CMK (cell line): ENCODE results near the gene FBXL13.

Experiments
- DNase-seq: peaks from one replicate; pipeline ENCODE4 v3.0.0-alpha.2; 2010; ENCODE audit warnings: low read depth

Gene FBXL13

GRCh38 chr7:102856036-102856435 is 218.6 kb downstream of the FBXL13 start:
- DNase-seq: no peak

GRCh38 chr7:102849538-102849937 is 225.1 kb downstream of the FBXL13 start:
- DNase-seq: no peak

DNA sequence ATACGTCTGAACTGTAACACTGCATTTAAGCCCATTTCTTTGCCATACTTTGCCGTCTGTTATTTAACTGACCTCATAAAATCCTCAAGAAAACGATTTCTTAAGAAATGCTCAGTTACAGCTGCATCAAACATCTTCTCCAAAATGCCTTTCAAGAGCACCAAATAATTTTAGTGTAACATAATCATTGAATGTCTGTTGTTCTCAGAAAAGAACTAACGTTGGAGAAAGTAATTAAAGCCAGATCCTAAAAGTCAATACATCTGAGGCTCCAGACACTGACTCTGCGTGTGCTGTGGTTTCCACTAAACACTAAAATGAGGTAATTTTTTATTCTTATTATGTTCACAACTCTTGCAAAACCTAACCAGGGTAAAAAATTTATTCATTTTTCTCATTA is 225.5 kb downstream of the FBXL13 start:
- no peak for DNase-seq

- DNase-seq: no peak
Observed at GRCh38 chr7:102845346-102845745, 229.2 kb downstream of the FBXL13 start.

DNA sequence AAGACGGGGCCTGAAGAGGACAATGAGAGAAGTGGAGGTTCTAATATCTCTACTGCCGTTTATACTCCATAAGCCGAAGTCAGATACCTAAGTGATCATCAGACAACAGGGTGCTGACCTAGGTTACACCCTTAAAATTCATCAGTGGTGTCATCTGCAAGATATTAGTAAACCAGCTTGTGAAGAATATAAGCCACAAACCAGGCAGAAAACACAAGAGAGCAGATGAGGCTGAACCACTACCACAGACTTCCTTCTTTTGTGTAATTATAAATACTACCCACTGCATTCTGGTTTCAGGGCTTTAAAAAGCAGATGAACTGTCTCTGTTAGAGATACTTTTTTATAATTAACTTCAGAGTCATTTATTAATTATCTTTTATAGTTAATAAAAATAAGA is 230.7 kb downstream of the FBXL13 start:
- no peak for DNase-seq

- DNase-seq: no peak
Observed at GRCh38 chr7:102842284-102842683, 232.3 kb downstream of the FBXL13 start.

DNA sequence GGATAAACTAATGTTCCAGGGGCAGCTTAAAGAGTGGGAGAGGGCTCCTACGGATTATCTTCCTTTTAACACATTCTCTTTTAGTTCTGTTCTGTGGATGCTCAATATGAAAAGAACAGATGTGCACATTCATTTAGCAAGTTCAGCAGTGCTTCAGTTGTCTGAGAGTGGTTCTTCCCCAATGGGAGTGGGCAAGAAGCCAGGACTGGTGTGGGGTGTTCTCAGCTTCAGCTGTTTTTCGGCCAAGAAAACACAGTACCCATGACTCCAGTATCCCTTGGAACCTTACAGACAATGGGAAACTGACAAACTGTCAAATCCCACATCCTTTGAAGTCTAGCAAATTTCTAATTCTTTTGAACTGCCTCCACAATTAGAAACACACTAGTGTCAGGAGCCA is 233.3 kb downstream of the FBXL13 start:
- no peak for DNase-seq

DNA sequence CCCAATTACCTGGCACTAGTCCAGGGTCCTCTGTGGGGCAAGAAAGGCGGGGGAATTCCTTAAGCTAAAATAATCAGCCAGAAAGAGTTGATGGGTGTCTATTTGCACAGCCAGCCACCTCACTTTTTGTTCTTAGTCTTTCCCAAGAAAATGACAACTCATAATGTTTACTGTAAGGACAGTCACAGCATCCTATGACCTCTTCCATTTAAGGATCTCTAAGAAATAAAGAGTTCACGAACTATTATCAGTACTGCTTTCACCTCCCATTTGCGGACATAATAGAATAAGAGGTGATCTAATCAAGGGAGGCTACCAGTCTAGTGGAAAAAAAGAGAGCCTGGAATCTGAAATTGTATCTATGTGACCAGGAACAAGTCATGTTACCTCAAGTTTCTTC is 234.2 kb downstream of the FBXL13 start:
- no peak for DNase-seq

GRCh38 chr7:102838572-102839101 is 236.0 kb downstream of the FBXL13 start:
- DNase-seq: peak; percentile 11

GRCh38 chr7:102837802-102838201 is 236.8 kb downstream of the FBXL13 start:
- DNase-seq: no peak

- DNase-seq: no peak
Observed at GRCh38 chr7:102836977-102837376, 237.6 kb downstream of the FBXL13 start.

DNA sequence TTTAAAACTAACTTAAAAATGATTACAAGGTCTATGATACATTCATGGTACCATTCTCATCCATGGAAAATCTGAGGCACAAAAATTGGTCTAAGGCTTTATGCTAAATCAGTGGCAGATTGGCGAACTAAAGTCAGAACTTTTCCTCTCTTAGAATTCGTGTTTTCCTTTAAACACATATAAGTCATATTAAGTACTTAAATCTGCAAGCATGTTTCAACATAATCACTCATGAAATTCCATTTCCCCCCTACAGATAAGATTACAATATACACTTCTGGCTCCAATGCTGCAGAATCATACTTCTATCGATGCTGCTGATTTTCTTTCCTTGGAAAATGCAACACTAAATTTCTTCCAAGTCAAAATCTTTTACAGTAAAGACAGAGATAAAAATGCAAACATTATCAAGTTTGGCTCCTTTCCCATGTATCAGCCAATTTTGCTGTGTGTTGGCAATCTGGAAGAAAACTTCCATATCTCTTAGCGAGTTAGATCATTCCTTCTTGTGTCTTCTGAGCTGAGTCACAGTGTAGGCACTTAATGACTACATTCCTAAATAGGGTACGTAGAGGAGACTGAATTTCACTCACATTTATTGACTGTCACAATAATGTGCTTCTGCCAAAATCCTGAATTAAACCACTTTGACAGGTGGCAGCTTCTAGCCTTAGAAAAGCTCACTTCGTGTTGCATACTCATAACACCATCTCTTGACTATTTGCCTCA is 238.2 kb downstream of the FBXL13 start:
- no peak for DNase-seq

DNA sequence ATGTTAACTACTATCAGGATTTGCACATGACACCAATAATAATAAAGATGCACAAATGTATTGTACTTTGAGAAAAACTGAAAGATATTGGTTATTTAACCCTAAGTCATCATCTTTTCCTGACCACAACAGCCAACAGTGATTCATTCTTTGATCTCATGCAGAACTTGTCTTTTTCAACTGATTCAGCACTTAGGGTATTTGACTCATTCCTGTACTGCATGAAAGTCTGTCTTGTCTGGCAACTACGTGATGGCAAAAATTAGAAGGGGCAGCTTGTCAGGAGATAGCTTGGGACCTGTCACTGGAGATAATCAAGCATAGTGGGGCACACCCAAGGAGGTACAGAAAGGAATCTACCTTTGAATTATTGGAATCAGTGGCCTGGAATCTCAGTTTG is 239.6 kb downstream of the FBXL13 start:
- no peak for DNase-seq

GRCh38 chr7:102834466-102834865 is 240.1 kb downstream of the FBXL13 start:
- DNase-seq: no peak

- DNase-seq: no peak
Observed at GRCh38 chr7:102833343-102833742, 241.3 kb downstream of the FBXL13 start.

DNA sequence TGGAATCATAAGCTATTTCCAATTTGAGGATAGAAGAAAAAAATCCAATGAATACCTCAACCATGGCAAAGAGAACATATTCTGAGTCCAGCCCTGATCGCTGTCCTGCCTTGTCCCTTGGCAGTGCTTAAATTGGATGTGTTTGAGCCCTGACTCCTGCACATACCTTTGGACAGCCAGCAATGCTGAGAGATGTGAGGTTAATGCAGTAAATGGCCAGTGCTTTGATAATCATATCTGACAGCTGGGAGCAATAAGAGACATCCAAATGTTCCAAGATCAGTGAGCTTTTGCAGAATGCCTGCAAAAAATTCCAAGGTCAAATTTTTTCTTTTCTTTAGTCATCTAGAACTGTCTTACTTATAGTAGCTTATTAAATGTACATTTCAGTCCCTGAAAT is 241.9 kb downstream of the FBXL13 start:
- DNase-seq: no peak

DNA sequence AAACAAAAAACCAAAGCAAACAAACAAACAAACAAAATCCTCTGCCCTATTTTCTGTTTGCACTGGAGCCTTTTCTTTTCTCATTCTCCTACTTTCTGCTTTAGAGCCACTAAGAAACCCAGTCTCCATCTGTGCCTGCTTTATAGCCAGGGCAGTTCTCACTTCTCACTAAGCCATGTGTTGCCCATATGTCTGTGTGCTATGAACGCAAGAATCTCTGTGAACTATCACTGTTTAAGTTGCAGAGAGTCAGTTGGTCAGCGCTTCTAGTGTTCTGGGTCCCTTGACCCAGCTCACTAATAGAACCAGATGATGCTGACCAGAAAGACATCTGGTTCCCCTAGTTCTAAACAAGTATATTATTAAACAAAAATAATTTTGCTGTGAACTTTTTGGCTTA is 244.4 kb downstream of the FBXL13 start:
- no peak for DNase-seq

GRCh38 chr7:102829075-102829474 is 245.5 kb downstream of the FBXL13 start:
- DNase-seq: no peak

- no peak for DNase-seq
Observed at GRCh38 chr7:102828286-102828685, 246.3 kb downstream of the FBXL13 start.

DNA sequence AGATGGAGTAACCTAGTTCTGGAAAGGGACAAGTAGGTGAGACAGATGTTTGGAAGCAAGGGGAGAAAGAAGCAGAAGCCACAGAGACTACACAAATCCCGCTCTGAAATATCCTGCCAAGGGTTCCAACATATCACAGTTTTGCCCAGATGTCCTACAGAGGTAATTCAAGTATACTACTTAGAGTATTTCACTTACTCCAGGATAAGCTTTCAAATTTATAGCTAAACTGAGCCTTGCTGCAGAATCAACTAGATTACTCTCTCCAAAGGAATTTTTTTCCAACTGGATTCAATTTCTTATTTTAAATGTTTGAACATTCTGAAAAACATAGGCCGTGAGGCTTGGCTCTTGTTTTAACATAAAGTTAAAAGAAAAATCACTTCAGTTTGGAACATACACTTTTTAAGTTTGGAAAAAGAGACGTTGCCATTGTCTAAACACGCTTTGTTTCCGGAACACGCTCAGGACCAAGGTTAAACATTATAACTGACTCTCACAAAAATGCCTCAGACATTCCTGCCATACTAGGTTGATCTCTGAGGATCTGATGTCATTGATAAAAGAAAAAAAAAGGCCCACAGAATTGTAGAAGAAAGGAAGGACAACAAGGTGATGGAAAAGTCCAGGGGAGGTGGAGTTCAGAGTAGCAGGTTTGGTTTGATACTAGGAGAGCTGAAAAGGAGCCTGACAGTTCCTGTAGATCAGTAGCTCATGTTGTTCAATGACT is 251.0 kb downstream of the FBXL13 start:
- no peak for DNase-seq

DNA sequence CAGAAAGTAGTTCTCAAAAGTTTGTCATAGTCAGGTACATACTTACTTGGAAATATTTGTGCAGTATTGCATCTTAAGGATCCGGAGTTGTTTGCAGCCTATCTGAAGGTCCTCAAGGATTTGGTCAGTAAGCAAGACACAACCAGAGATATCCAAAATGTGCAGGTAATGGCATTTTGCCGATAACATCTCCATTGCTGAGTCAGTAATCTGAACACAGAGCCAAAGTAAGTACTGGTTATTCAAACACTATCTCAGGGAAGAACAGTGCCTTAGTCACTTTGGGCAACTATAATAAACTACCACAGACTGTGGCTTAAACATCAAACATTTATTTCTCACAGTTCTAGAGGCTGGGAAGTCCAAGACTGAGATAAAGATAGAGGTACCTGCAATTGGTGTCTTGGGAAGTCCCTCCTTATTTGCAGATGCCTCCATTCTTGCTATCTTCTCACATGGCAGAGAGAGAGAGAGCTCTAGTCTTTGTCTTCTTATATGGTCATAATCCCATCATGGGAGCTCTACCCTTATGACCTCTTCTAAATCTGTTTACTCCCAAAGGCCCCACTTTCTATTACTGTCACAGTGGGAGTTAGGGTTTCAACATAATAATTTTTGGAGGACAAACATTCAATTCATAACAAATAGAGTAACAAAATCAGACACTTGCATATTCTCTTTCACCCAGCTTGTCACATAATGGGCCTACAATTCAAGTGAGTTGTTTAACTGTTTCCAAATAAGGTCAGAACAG is 252.4 kb downstream of the FBXL13 start:
- no peak for DNase-seq

DNA sequence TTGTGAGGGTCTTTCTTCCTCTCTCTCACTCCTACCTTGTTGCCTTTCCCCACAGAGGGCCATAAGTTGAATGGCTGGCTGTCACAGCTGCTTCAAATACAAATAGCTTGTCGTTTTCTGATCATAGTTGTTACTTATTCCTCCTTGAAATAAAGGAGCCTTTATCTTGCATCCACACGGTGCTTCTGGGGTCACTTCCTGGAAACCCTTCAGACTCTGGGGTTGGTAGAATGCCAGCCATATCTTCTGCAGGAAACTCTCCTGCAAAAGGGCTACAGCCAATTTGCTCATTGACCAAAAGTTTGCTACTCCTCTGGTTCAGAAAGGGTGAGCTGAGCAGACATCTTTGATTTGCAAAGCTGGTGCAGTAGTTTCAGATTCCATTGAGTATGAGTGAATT is 255.4 kb downstream of the FBXL13 start:
- no peak for DNase-seq
